HepG2 (cell line): ENCODE measurements around the gene TELO2. TPM values are rescaled to one million over a fixed set of nuclear protein-coding genes. Genes with fewer than 3 reads are reported as not detected.
A peak's percentile ranks its signal among the peaks of the same experiment; 100 is the strongest.

Experiments used
- ATAC-seq: fragments of 200-7000 bp; cut with Tn5 transposase; 3 replicates; pipeline ENCODE4 v1.9.1; 2020; ENCODE audit warnings: mild to moderate bottlenecking, moderate library complexity
- BruUV-seq: library from RNA; stranded (reverse); fragments of 400-500 nt; replicated peaks from 2 replicates; lab custom pipeline; 2021; lab: Mats Ljungman, UMichigan
- CTCF ChIA-PET: fragments of 300-600 bp; formaldehyde crosslinking; extraction: SDS; loops from one replicate; lab custom pipeline; 2021; ENCODE audit warnings: low total read pairs, inconsistent platforms, low intra/inter-chr PET ratio; lab: Yijun Ruan, JAX
- POLR2A ChIA-PET: fragments of 350-600 bp; sonication (Branson Sonifier 250); formaldehyde crosslinking; loops from one replicate; lab custom pipeline; 2020; ENCODE audit warnings: antibody characterized with exemption, inconsistent platforms; lab: Yijun Ruan, JAX
- DNase-seq: peaks from one replicate; pipeline ENCODE4 v3.0.0-alpha.2; 2015; ENCODE audit warnings: low spot score
- FAIRE-seq: peaks from 3 replicates; lab custom pipeline; 2011; peaks lifted over from hg19 to GRCh38; lab: Jason Lieb, UNC
- H2AFZ ChIP-seq: one replicate; pipeline ENCODE4 v1.6.1; 2011; ENCODE audit warnings: low read length, inconsistent platforms
- H3K27ac ChIP-seq: fragments of 300-600 bp; 3 replicates; pipeline ENCODE4 v1.8.0; 2011; ENCODE audit warnings: mixed run types, mild to moderate bottlenecking, mixed read lengths, low read length, inconsistent platforms; ENCODE audit not compliant: insufficient read depth; ENCODE audit errors: extremely low read length
- H3K27me3 ChIP-seq, 2 experiments: fragments of 200-600 bp in 1 of 2; 2 replicates in 1 of 2; 3 replicates in 1 of 2; pipeline versions ENCODE4 v1.6.0 to v1.8.0; 2011; ENCODE audit warnings: low read length in 2 of 2, mild to moderate bottlenecking in 2 of 2, moderate library complexity in 2 of 2, inconsistent platforms in 1 of 2; ENCODE audit not compliant: insufficient read depth in 2 of 2, control insufficient read depth in 1 of 2
- H3K36me3 ChIP-seq, 2 experiments: fragments of 200-600 bp in 1 of 2; replicated peaks in 1 of 2; 2 replicates in 1 of 2; 3 replicates in 1 of 2; pipeline versions ENCODE4 v1.5.1 to v1.8.0; 2011; ENCODE audit warnings: low read length in 2 of 2, inconsistent platforms in 1 of 2; ENCODE audit not compliant: insufficient read depth in 2 of 2, control insufficient read depth in 1 of 2
- H3K4me1 ChIP-seq: 2 replicates; pipeline ENCODE4 v1.5.1; 2012; ENCODE audit warnings: low read length, inconsistent platforms; ENCODE audit not compliant: insufficient read depth
- H3K4me2 ChIP-seq: 2 replicates; pipeline ENCODE4 v1.6.0; 2011; ENCODE audit warnings: low read depth, low read length, inconsistent platforms
- H3K4me3 ChIP-seq, 3 experiments: fragments of 200-600 bp in 1 of 3; sonication (generic), shearing (Covaris generic) in 1 of 3; replicated peaks in 1 of 3; 2 replicates each; pipeline ENCODE4 v1.5.1; 2011 to 2016; ENCODE audit warnings: low read length in 3 of 3, inconsistent platforms in 2 of 3, low read depth in 2 of 3, mild to moderate bottlenecking in 2 of 3, control low read depth in 1 of 3, mixed read lengths in 1 of 3; ENCODE audit not compliant: insufficient read depth in 1 of 3
- H3K79me2 ChIP-seq: one replicate; pipeline ENCODE4 v1.6.1; 2011; ENCODE audit warnings: low read length, inconsistent platforms; ENCODE audit not compliant: insufficient read depth
- H3K9ac ChIP-seq: 2 replicates; pipeline ENCODE4 v1.6.0; 2011; ENCODE audit warnings: mild to moderate bottlenecking, low read depth, low read length, inconsistent platforms; ENCODE audit not compliant: insufficient read depth
- H3K9me3 ChIP-seq: 2 replicates; pipeline ENCODE4 v1.5.1; 2012; ENCODE audit warnings: mild to moderate bottlenecking, low read length
- H4K20me1 ChIP-seq: 2 replicates; pipeline ENCODE4 v1.6.0; 2011; ENCODE audit warnings: inconsistent platforms, mild to moderate bottlenecking, low read length, moderate library complexity; ENCODE audit not compliant: insufficient read depth
- AGO2 ChIP-seq: fragments of 200-400 bp; formaldehyde crosslinking; optimal IDR thresholded peaks from 2 replicates; pipeline ENCODE3; 2017; ENCODE audit warnings: mild to moderate bottlenecking, low read depth, low read length, moderate library complexity
- HOMEZ ChIP-seq: IDR thresholded peaks from 2 replicates; pipeline ENCODE4 v1.6.1; 2016; ENCODE audit warnings: low read depth
- KAT8 ChIP-seq: IDR thresholded peaks from 2 replicates; pipeline ENCODE4 v1.6.1; 2016; ENCODE audit warnings: missing genetic modification reagents, missing compliant biosample characterization
- POLR2G ChIP-seq: fragments of 200-400 bp; formaldehyde crosslinking; IDR thresholded peaks from 2 replicates; pipeline ENCODE4 v1.6.1; 2018; ENCODE audit warnings: mild to moderate bottlenecking, low read depth, low read length, moderate library complexity
- RARA ChIP-seq: IDR thresholded peaks from 2 replicates; pipeline ENCODE4 v1.6.1; 2016; ENCODE audit warnings: missing genetic modification reagents, missing compliant biosample characterization
- REXO4 ChIP-seq: sonication (generic); formaldehyde crosslinking; IDR thresholded peaks from 2 replicates; pipeline ENCODE4 v1.8.0; 2022; ENCODE audit warnings: missing genetic modification reagents, mild to moderate bottlenecking, borderline replicate concordance
- XRCC5 ChIP-seq: fragments of 200-400 bp; formaldehyde crosslinking; optimal IDR thresholded peaks from 2 replicates; pipeline ENCODE3; 2017; ENCODE audit warnings: mild to moderate bottlenecking, low read length
- ZFX ChIP-seq: sonication (generic); formaldehyde crosslinking; IDR thresholded peaks from 2 replicates; pipeline ENCODE4 v1.4.0; 2020; ENCODE audit warnings: mild to moderate bottlenecking, low read depth, missing genetic modification reagents, moderate library complexity
- ZNF280B ChIP-seq: sonication (generic); formaldehyde crosslinking; IDR thresholded peaks from 2 replicates; pipeline ENCODE4 v1.5.0; 2020; ENCODE audit warnings: missing genetic modification reagents, mild to moderate bottlenecking, borderline replicate concordance
- ZNF501 ChIP-seq: sonication (generic); formaldehyde crosslinking; IDR thresholded peaks from 2 replicates; pipeline ENCODE4 v1.5.1; 2020; ENCODE audit warnings: mild to moderate bottlenecking, moderate library complexity, missing genetic modification reagents
- ZNF563 ChIP-seq: sonication (generic); formaldehyde crosslinking; IDR thresholded peaks from 2 replicates; pipeline ENCODE4 v1.8.0; 2022; ENCODE audit warnings: mild to moderate bottlenecking, moderate library complexity, missing genetic modification reagents
- ZNF580 ChIP-seq: IDR thresholded peaks from 2 replicates; pipeline ENCODE4 v1.6.1; 2016; ENCODE audit warnings: low read depth, borderline replicate concordance
- ZNF776 ChIP-seq: sonication (generic); formaldehyde crosslinking; IDR thresholded peaks from 2 replicates; pipeline ENCODE4 v1.4.0; 2020; ENCODE audit warnings: mild to moderate bottlenecking, missing genetic modification reagents
- WGBS: methylation state at CpG from one replicate; pipeline ENCODE4 v1.1.6; 2017; ENCODE audit warnings: low lambda C conversion rate; 5-methylcytosine and 5-hydroxymethylcytosine counted together
- in situ Hi-C: cut with HindIII; loops from 2 replicates; pipeline ENCODE4 v1.10.0; 2017; ENCODE audit warnings: low pct_unique_long_range_greater_than_20kb; ENCODE audit not compliant: extremely low pct_ligation_motif_present
- intact Hi-C: fragments of 100-400 bp; cut with micrococcal nuclease; formaldehyde crosslinking; loops from one replicate; pipeline ENCODE4 v1.10.0; 2022; ENCODE audit not compliant: unreplicated experiment
- polyA plus RNA-seq, 8 experiments: library from polyadenylated mRNA; depleted of rRNA in 3 of 8; stranded (reverse) in 7 of 8; unstranded in 1 of 8; fragments of >200 nt; fragmentation: Illumina TruSeq in 4 of 8; extraction: Trizol in 4 of 8; gene quantifications; 2 replicates each; pipeline versions ENCODE4 v1.2.1 to v1.2.3, GENCODE V29; 2011 to 2016; ENCODE audit warnings: low read depth in 4 of 8, missing spikeins in 1 of 8, mixed read lengths in 1 of 8; ENCODE audit not compliant: insufficient read depth in 1 of 8
- total RNA-seq, 5 experiments: library from RNA; depleted of rRNA; stranded (reverse); fragments of >200 nt; fragmentation: Illumina TruSeq; extraction: Trizol; gene quantifications; 2 replicates each; pipeline ENCODE4 v1.2.3, GENCODE V29; 2016; ENCODE audit warnings: low read depth in 1 of 5

Gene TELO2
- total and polyA plus RNA-seq, 2 of the 13 experiments (the other 11 are each of a cell fraction or from before 2014, with no cell fraction given) = 10.1 to 17.9 TPM

- Histone ChIP-seq H3K4me1 (no peaks in the 10 kb centered on the region), H3K79me2 (no peaks in the 10 kb centered on the region), H2AFZ (no peak overlapping the region), H3K27ac (no peak overlapping the region), H3K9ac (no peak overlapping the region), H3K9me3 (no peaks in the 10 kb centered on the region), H3K27me3 (no peaks in the 10 kb centered on the region), H3K4me3 (no peak overlapping the region), H3K36me3 (peaks cover 4 to 6% of the 10 kb centered on the region in 2 experiments; a peak in 2 of 5 replicates), H4K20me1 (no peaks in the 10 kb centered on the region), H3K4me2 (no peak overlapping the region)
- ATAC-seq (no peak; the same call in 2 of the 3 replicates), DNase-seq (no peak), FAIRE-seq (no peak)
- BruUV-seq = no TSS peak
- whole genome bisulfite sequencing = 97% methylated on average over 6 of the region's 44 CpGs
- ChIA-PET CTCF (no interaction called here), POLR2A (no interaction called here)
- TF ChIP-seq AGO2 = peak; percentile 82
- peak; percentile 12; the same call in 1 of the 2 replicates for TF ChIP-seq POLR2G
- no peak for TF ChIP-seq REXO4 (CRISPR knock-in tag)
- TF ChIP-seq RARA (CRISPR knock-in tag) = no peak
- intact Hi-C loops = no loop called here
- in situ Hi-C loops = no loop called here
These were observed 16.4 kb downstream of the TELO2 start for GRCh38 chr16:1509307-1510221.

- H3K27ac ChIP-seq = no peak overlapping the region
- BruUV-seq = no TSS peak
- FAIRE-seq = no peak
- no peak overlapping the region for H2AFZ ChIP-seq
- POLR2A ChIA-PET = no interaction called here
- H4K20me1 ChIP-seq = no peaks in the 10 kb centered on the region
- no peaks in the 10 kb centered on the region for H3K4me1 ChIP-seq
- CTCF ChIA-PET = no interaction called here
- no peak overlapping the region for H3K4me2 ChIP-seq
- no peak for DNase-seq
- in situ Hi-C loops (no loop called here), intact Hi-C loops (no loop called here)
- peaks cover 4 to 6% of the 10 kb centered on the region in 2 experiments; a peak in 2 of 5 replicates for H3K36me3 ChIP-seq
- H3K27me3 ChIP-seq = no peaks in the 10 kb centered on the region
- ATAC-seq = no peak; the same call in 2 of the 3 replicates
- H3K9ac ChIP-seq = no peak overlapping the region
- no peaks in the 10 kb centered on the region for H3K9me3 ChIP-seq
- no peak overlapping the region for H3K4me3 ChIP-seq
- H3K79me2 ChIP-seq = no peaks in the 10 kb centered on the region
- 99% methylated on average over 7 of the region's 10 CpGs for WGBS
- TF ChIP-seq XRCC5 = no peak
- TF ChIP-seq ZNF280B = no peak
- no peak for TF ChIP-seq ZNF776 (CRISPR knock-in tag)
- no peak for TF ChIP-seq ZNF563 (CRISPR knock-in tag)
- TF ChIP-seq ZFX (CRISPR knock-in tag) = no peak
- no peak for TF ChIP-seq KAT8 (CRISPR knock-in tag)
- no peak for TF ChIP-seq ZNF580 (CRISPR knock-in tag)
- TF ChIP-seq ZNF501 (CRISPR knock-in tag) = no peak
- no peak for TF ChIP-seq HOMEZ
These were observed 17.1 kb downstream of the TELO2 start for GRCh38 chr16:1510272-1510671.
